ENCODE data around the gene TMPRSS11E. TPM values are rescaled to one million over a fixed set of nuclear protein-coding genes. Genes with fewer than 3 reads are reported as not detected.

The TMPRSS11E gene
- total and polyA plus RNA-seq, 10 of the 15 experiments (the other 5 are each of a cell fraction or from before 2014, with no cell fraction given) = not detected

GRCh38 chr4:68445111-68445510, 2.2 kb upstream of the TMPRSS11E start:
- no peaks in the 10 kb centered on the region for H3K27me3 ChIP-seq (replicated peaks in 1 of 2; ENCODE audit: control insufficient read depth in 2 of 2, insufficient read depth in 2 of 2, low read length in 1 of 2)
- no peak overlapping the region for H3K4me2 ChIP-seq (ENCODE audit: control insufficient read depth, insufficient read depth)
- no peaks in the 10 kb centered on the region for H3K36me3 ChIP-seq (ENCODE audit: control insufficient read depth in 2 of 2, insufficient read depth in 2 of 2, low read length in 1 of 2)
- H3K4me3 ChIP-seq = no peak overlapping the region
- ChIA-PET SMC1A (ENCODE audit: uncharacterized antibody, unreplicated experiment) (interaction anchor here (1.1 to 1.2 kb wide), 2 partner anchors 8 to 173 kb away, joined by 3 to 4 read pairs; no protein-coding TSS in a partner anchor), CTCF (interaction anchor here (1.1 kb wide), 1 partner anchor 291 kb away, joined by 3 read pairs; no protein-coding TSS in a partner anchor), RAD21 (ENCODE audit: unreplicated experiment) (no interaction called here), POLR2A (no interaction called here)
- DNase-seq (ENCODE audit: low read depth, low spot score) (no peak), ATAC-seq (no peak), FAIRE-seq (no peak)
- no peaks in the 10 kb centered on the region for H3K9me3 ChIP-seq (replicated peaks; ENCODE audit: control insufficient read depth, insufficient read depth, low read length)
- no TSS peak for BruUV-seq (replicated peaks)
- no peaks in the 10 kb centered on the region for H4K20me1 ChIP-seq (ENCODE audit: control insufficient read depth, insufficient read depth)
- in situ Hi-C loops (cut with MboI) (no loop called here), intact Hi-C loops (cut with micrococcal nuclease; ENCODE audit: unreplicated experiment) (no loop called here)
- no peak overlapping the region for H3K9ac ChIP-seq (ENCODE audit: control insufficient read depth, insufficient read depth, low read length)
- H2AFZ ChIP-seq (ENCODE audit: control insufficient read depth, low read depth, low read length) = no peak overlapping the region
- H3K79me2 ChIP-seq (ENCODE audit: control insufficient read depth, insufficient read depth, low read length) = no peaks in the 10 kb centered on the region
- no peak overlapping the region for H3K27ac ChIP-seq (ENCODE audit: control insufficient read depth, insufficient read depth)
- H3K4me1 ChIP-seq (ENCODE audit: control insufficient read depth, insufficient read depth, low read length) = no peaks in the 10 kb centered on the region
- TF ChIP-seq SMAD5 (IDR thresholded peaks at IDR 0.05; ENCODE audit: low read depth) (no peak), MLLT1 (IDR thresholded peaks at IDR 0.05) (no peak), KDM1A (IDR thresholded peaks at IDR 0.05; ENCODE audit: borderline replicate concordance) (no peak), IRF4 (IDR thresholded peaks at IDR 0.05; ENCODE audit: low read depth, low read length) (no peak), TBL1XR1 (IDR thresholded peaks at IDR 0.05; ENCODE audit: low read depth, low read length) (no peak), PKNOX1 (IDR thresholded peaks at IDR 0.05) (no peak), BACH1 (IDR thresholded peaks at IDR 0.05; ENCODE audit: borderline replicate concordance) (no peak)
- TF ChIP-seq, protein P1, sequence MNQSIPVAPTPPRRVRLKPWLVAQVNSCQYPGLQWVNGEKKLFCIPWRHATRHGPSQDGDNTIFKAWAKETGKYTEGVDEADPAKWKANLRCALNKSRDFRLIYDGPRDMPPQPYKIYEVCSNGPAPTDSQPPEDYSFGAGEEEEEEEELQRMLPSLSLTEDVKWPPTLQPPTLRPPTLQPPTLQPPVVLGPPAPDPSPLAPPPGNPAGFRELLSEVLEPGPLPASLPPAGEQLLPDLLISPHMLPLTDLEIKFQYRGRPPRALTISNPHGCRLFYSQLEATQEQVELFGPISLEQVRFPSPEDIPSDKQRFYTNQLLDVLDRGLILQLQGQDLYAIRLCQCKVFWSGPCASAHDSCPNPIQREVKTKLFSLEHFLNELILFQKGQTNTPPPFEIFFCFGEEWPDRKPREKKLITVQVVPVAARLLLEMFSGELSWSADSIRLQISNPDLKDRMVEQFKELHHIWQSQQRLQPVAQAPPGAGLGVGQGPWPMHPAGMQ (IDR thresholded peaks at IDR 0.05; ENCODE audit: borderline replicate concordance) = no peak
